ENCODE results near the gene RNF113B. TPM values are rescaled to one million over a fixed set of nuclear protein-coding genes. Genes with fewer than 3 reads are reported as not detected.
A peak's percentile ranks its signal among the peaks of the same experiment; 100 is the strongest.

RNF113B gene
- total and polyA plus RNA-seq, 2 experiments from 2014 or later: 0.94 TPM; not detected in 1

GRCh38 chr13:98206946-98207345 lies 29.9 kb upstream of the RNF113B start:
- no peak overlapping the region for H3K4me3 ChIP-seq
- H3K4me2 ChIP-seq: peak overlapping the region; percentile 31
- H3K27me3 ChIP-seq: no peaks in the 10 kb centered on the region
- H3K36me3 ChIP-seq (replicated peaks; ENCODE audit: insufficient read depth, low read depth): no peaks in the 10 kb centered on the region
- H4K20me1 ChIP-seq (ENCODE audit: insufficient read depth, poor library complexity, severe bottlenecking): no peaks in the 10 kb centered on the region
- peaks cover 86% of the 10 kb centered on the region for H3K79me2 ChIP-seq
- no peaks in the 10 kb centered on the region for H3K9me2 ChIP-seq (replicated peaks; ENCODE audit: insufficient read depth)
- WGBS (ENCODE audit: low lambda C conversion rate, missing lambda C conversion rate): 30% methylated on average over 4 of the region's 4 CpGs
- H3K9me3 ChIP-seq (ENCODE audit: low read depth): peaks cover 5% of the 10 kb centered on the region
- peaks cover 8% of the 10 kb centered on the region for H3K4me1 ChIP-seq (ENCODE audit: insufficient read depth)
- peak overlapping the region; percentile 59 for H3K27ac ChIP-seq
- DNase-seq (ENCODE audit: low spot score): no peak
- TF ChIP-seq EZH2 (IDR thresholded peaks at IDR 0.05; ENCODE audit: borderline replicate concordance) (no peak), CTCF (IDR thresholded peaks at IDR 0.05; ENCODE audit: poor library complexity) (no peak), EZH2phosphoT487 (IDR thresholded peaks at IDR 0.05; ENCODE audit: low read depth, severe bottlenecking, unreplicated experiment) (no peak)
- H2AFZ ChIP-seq: no peak overlapping the region

DNA sequence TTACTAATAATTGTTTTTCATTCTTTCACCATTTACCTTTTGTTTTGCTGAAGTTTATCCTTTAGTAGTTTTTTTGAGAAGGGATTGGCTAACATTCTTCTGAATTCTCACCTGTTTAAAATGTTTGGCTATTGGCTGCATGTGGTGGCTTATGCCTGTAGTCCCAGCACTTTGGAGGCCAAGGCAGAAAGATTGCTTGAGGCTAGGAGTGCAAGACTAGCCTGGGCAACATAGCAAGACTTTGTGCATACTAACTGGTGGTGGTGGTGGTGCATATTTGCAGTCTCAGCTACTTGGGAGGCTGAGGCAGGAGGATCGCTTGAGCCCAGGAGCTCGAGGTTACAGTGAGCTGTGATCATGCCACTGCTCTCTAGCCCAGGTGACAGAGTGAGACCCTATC lies 27.5 kb upstream of the RNF113B start:
- H3K4me3 ChIP-seq: no peak overlapping the region
- no peaks in the 10 kb centered on the region for H3K27me3 ChIP-seq
- no peak overlapping the region for H3K27ac ChIP-seq
- no peak overlapping the region for H2AFZ ChIP-seq
- no peaks in the 10 kb centered on the region for H4K20me1 ChIP-seq (ENCODE audit: insufficient read depth, poor library complexity, severe bottlenecking)
- H3K9me3 ChIP-seq (ENCODE audit: low read depth): peaks cover 5% of the 10 kb centered on the region
- no peaks in the 10 kb centered on the region for H3K36me3 ChIP-seq (replicated peaks; ENCODE audit: insufficient read depth, low read depth)
- H3K9me2 ChIP-seq (replicated peaks; ENCODE audit: insufficient read depth): no peaks in the 10 kb centered on the region
- H3K4me2 ChIP-seq: no peak overlapping the region
- DNase-seq (ENCODE audit: low spot score): no peak
- peaks cover 25% of the 10 kb centered on the region for H3K4me1 ChIP-seq (ENCODE audit: insufficient read depth)
- TF ChIP-seq EZH2 (IDR thresholded peaks at IDR 0.05; ENCODE audit: borderline replicate concordance) (no peak), EZH2phosphoT487 (IDR thresholded peaks at IDR 0.05; ENCODE audit: low read depth, severe bottlenecking, unreplicated experiment) (no peak), CTCF (IDR thresholded peaks at IDR 0.05; ENCODE audit: poor library complexity) (no peak)
- H3K79me2 ChIP-seq: peaks cover 82% of the 10 kb centered on the region
- WGBS (ENCODE audit: low lambda C conversion rate, missing lambda C conversion rate): 100% methylated on average over 2 of the region's 2 CpGs

DNA sequence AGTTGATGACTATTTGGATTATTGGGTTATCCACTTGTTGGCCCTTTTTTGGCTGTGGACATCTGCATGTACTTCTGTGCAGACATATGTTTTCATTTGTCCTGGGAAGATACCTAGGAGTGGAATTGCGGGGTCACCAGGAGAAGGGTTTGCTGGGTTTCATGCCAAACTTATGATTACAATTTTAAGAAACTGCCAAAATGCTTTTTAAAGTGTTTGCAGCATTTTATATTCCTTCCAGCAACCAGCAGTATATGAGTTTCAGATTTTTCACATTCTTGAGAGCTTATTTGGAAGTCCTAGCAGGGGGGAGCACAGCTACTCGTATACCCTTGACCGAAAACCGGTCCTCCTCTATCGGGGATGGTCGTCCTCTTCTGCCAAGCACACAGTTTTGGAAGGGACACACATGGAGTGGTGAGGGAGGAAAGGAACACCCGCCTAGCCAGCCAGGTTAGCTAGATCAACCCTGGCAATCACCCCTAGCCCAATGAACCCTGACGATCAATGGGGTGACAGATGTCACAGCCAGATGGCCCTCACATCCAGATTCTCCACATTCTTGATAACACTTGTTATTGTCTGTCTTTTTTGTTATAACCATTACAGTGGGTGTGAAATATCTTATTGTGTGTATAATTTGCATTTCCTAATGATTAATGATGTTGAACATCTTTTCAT lies 26.7 kb upstream of the RNF113B start:
- Histone ChIP-seq H3K4me1 (ENCODE audit: insufficient read depth) (peaks cover 25% of the 10 kb centered on the region), H3K9me3 (ENCODE audit: low read depth) (peaks cover 5% of the 10 kb centered on the region), H3K36me3 (replicated peaks; ENCODE audit: insufficient read depth, low read depth) (no peaks in the 10 kb centered on the region), H2AFZ (no peak overlapping the region), H3K4me2 (no peak overlapping the region), H3K27me3 (no peaks in the 10 kb centered on the region), H3K9me2 (replicated peaks; ENCODE audit: insufficient read depth) (no peaks in the 10 kb centered on the region), H3K27ac (no peak overlapping the region), H4K20me1 (ENCODE audit: insufficient read depth, poor library complexity, severe bottlenecking) (peaks cover 3% of the 10 kb centered on the region), H3K4me3 (no peak overlapping the region), H3K79me2 (peaks cover 81% of the 10 kb centered on the region)
- WGBS (ENCODE audit: low lambda C conversion rate, missing lambda C conversion rate): 90% methylated on average over 8 of the region's 8 CpGs
- TF ChIP-seq CTCF (IDR thresholded peaks at IDR 0.05; ENCODE audit: poor library complexity) (no peak), EZH2 (IDR thresholded peaks at IDR 0.05; ENCODE audit: borderline replicate concordance) (no peak), EZH2phosphoT487 (IDR thresholded peaks at IDR 0.05; ENCODE audit: low read depth, severe bottlenecking, unreplicated experiment) (no peak)
- no peak for DNase-seq (ENCODE audit: low spot score)
